ENCODE measurements around the gene DNAJB6.

DNA sequence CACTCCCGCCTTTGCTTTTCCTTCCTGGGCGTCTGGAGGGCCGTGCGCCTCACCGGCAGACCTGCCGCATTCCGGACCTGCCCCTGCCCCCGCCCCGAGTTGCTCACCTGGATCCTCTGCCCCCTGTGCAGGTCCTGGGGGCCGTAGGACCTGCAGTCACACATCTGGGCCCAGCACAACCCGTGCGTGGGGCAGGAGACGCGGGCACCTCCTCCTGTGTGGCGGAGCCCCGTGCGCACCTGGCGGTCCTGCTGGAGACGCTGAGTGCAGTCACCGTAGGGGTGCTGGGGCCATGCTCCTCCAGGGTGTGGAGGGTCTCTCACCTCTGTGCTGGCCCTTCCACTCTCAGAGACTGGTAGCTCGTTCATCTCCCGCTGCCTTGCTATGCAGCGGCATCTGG is 85.5 kb downstream of the DNAJB6 start:
- no peak for TF ChIP-seq POLR2A (IDR thresholded peaks at IDR 0.05; ENCODE audit: low read depth, low read length)
- TF ChIP-seq POU2F2 (IDR thresholded peaks at IDR 0.05; ENCODE audit: low read depth, low read length) = no peak
- no peak for TF ChIP-seq POLR2AphosphoS5 (IDR thresholded peaks at IDR 0.05; ENCODE audit: low read depth, low read length)
